WTC11 (cell line): ENCODE measurements around the gene AKT3. TPM values are rescaled to one million over a fixed set of nuclear protein-coding genes. Genes with fewer than 3 reads are reported as not detected.

ENCODE experiments used
- ATAC-seq: fragments of 200-7000 bp; cut with Tn5 transposase; 2 replicates; pipeline ENCODE4 v1.10.0; 2021; ENCODE audit warnings: mild to moderate bottlenecking, moderate library complexity
- CTCF ChIA-PET: fragments of 300-600 bp; sonication (Branson Sonifier 250); formaldehyde crosslinking; loops from one replicate; lab custom pipeline; 2021; ENCODE audit warnings: antibody characterized with exemption; lab: Charles Lee
- POLR2A ChIA-PET: fragments of 350-600 bp; sonication (Branson Sonifier 250); formaldehyde crosslinking; loops from one replicate; lab custom pipeline; 2021; ENCODE audit warnings: antibody characterized with exemption; lab: Charles Lee
- DNase-seq: peaks from one replicate; pipeline ENCODE4 v3.0.0; 2021; ENCODE audit warnings: low spot score
- H3K27ac Mint-ChIP-seq: 2 replicates; pipeline ENCODE4 v1.8.0; 2021; ENCODE audit warnings: mixed read lengths
- H3K27me3 Mint-ChIP-seq: 2 replicates; pipeline ENCODE4 v1.8.0; 2021; ENCODE audit warnings: low read depth, mild to moderate bottlenecking, moderate library complexity, mixed read lengths
- H3K36me3 Mint-ChIP-seq: 2 replicates; pipeline ENCODE4 v1.8.0; 2021; ENCODE audit warnings: mixed read lengths
- H3K4me1 Mint-ChIP-seq: 2 replicates; pipeline ENCODE4 v1.8.0; 2022; ENCODE audit warnings: mixed read lengths
- H3K4me3 Mint-ChIP-seq: 2 replicates; pipeline ENCODE4 v1.8.0; 2021; ENCODE audit warnings: mild to moderate bottlenecking, moderate library complexity, mixed read lengths
- H3K9me3 Mint-ChIP-seq: 2 replicates; pipeline ENCODE4 v1.8.0; 2021; ENCODE audit warnings: mixed read lengths
- ARID4B ChIP-seq: sonication (generic); formaldehyde crosslinking; IDR thresholded peaks from 2 replicates; pipeline ENCODE4 v1.8.0; 2023; ENCODE audit warnings: missing genetic modification reagents, mild to moderate bottlenecking, borderline replicate concordance
- ATF3 ChIP-seq: sonication (generic); formaldehyde crosslinking; conservative IDR thresholded peaks from 2 replicates; pipeline ENCODE4 v1.8.1; 2022; ENCODE audit warnings: mild to moderate bottlenecking, missing genetic modification reagents
- CREB1 ChIP-seq: sonication (generic); formaldehyde crosslinking; IDR thresholded peaks from 2 replicates; pipeline ENCODE4 v1.8.0; 2023; ENCODE audit warnings: mild to moderate bottlenecking, missing genetic modification reagents
- CREM ChIP-seq: sonication (generic); formaldehyde crosslinking; IDR thresholded peaks from 2 replicates; pipeline ENCODE4 v1.8.1; 2022; ENCODE audit warnings: mild to moderate bottlenecking, missing genetic modification reagents, moderate library complexity
- ESRRA ChIP-seq: sonication (generic); formaldehyde crosslinking; IDR thresholded peaks from 2 replicates; pipeline ENCODE4 v1.8.1; 2022; ENCODE audit warnings: mild to moderate bottlenecking, missing genetic modification reagents, borderline replicate concordance
- ETV6 ChIP-seq: sonication (generic); formaldehyde crosslinking; IDR thresholded peaks from 2 replicates; pipeline ENCODE4 v1.8.1; 2022; ENCODE audit warnings: mild to moderate bottlenecking, missing genetic modification reagents
- FOXP4 ChIP-seq: sonication (generic); formaldehyde crosslinking; IDR thresholded peaks from 2 replicates; pipeline ENCODE4 v1.8.0; 2022; ENCODE audit warnings: mild to moderate bottlenecking, missing genetic modification reagents
- GABPB1 ChIP-seq: sonication (generic); formaldehyde crosslinking; IDR thresholded peaks from 2 replicates; pipeline ENCODE4 v1.8.1; 2023; ENCODE audit warnings: mild to moderate bottlenecking, missing genetic modification reagents
- GRHL2 ChIP-seq: fragments of 250-450 bp; sonication (Bioruptor Pico); IDR thresholded peaks from 2 replicates; pipeline ENCODE4 v1.8.0; 2022; ENCODE audit warnings: mild to moderate bottlenecking, moderate library complexity; ENCODE audit not compliant: insufficient replicate concordance, severe bottlenecking
- IRF2 ChIP-seq: sonication (generic); formaldehyde crosslinking; IDR thresholded peaks from 2 replicates; pipeline ENCODE4 v1.8.0; 2022; ENCODE audit warnings: low read depth, missing genetic modification reagents, borderline replicate concordance
- JAZF1 ChIP-seq: fragments of 250-450 bp; sonication (Bioruptor Pico); IDR thresholded peaks from 2 replicates; pipeline ENCODE4 v1.9.0; 2021; ENCODE audit warnings: moderate library complexity, mild to moderate bottlenecking, inconsistent platforms
- MXD4 ChIP-seq: fragments of 250-450 bp; sonication (Bioruptor Pico); IDR thresholded peaks from 2 replicates; pipeline ENCODE4 v1.8.0; 2021; ENCODE audit warnings: mild to moderate bottlenecking, moderate library complexity, borderline replicate concordance
- NFE2L1 ChIP-seq: sonication (generic); formaldehyde crosslinking; IDR thresholded peaks from 2 replicates; pipeline ENCODE4 v1.8.1; 2023; ENCODE audit warnings: missing genetic modification reagents
- OVOL2 ChIP-seq: fragments of 250-450 bp; sonication (Bioruptor Pico); IDR thresholded peaks from 2 replicates; pipeline ENCODE4 v1.9.0; 2021; ENCODE audit warnings: mild to moderate bottlenecking, borderline replicate concordance
- PRDM15 ChIP-seq: sonication (generic); formaldehyde crosslinking; IDR thresholded peaks from 2 replicates; pipeline ENCODE4 v1.8.0; 2022; ENCODE audit warnings: missing genetic modification reagents
- RELA ChIP-seq: sonication (generic); formaldehyde crosslinking; IDR thresholded peaks from 2 replicates; pipeline ENCODE4 v1.8.1; 2022; ENCODE audit warnings: missing genetic modification reagents, mild to moderate bottlenecking, borderline replicate concordance
- RORB ChIP-seq: fragments of 250-450 bp; sonication (Bioruptor Pico); IDR thresholded peaks from 2 replicates; pipeline ENCODE4 v1.9.0; 2021; ENCODE audit warnings: mild to moderate bottlenecking
- SOX15 ChIP-seq: fragments of 250-450 bp; sonication (Bioruptor Pico); IDR thresholded peaks from 2 replicates; pipeline ENCODE4 v1.9.0; 2021; ENCODE audit warnings: mild to moderate bottlenecking
- SP1 ChIP-seq: sonication (generic); formaldehyde crosslinking; conservative IDR thresholded peaks from 2 replicates; pipeline ENCODE4 v1.8.1; 2022; ENCODE audit warnings: missing genetic modification reagents
- ZBTB21 ChIP-seq: sonication (generic); formaldehyde crosslinking; IDR thresholded peaks from 2 replicates; pipeline ENCODE4 v1.8.1; 2023; ENCODE audit warnings: mild to moderate bottlenecking, missing genetic modification reagents, borderline replicate concordance
- ZNF219 ChIP-seq: sonication (generic); formaldehyde crosslinking; IDR thresholded peaks from 2 replicates; pipeline ENCODE4 v1.8.0; 2023; ENCODE audit warnings: missing genetic modification reagents, mild to moderate bottlenecking, borderline replicate concordance
- ZNF232 ChIP-seq: sonication (generic); formaldehyde crosslinking; IDR thresholded peaks from 2 replicates; pipeline ENCODE4 v1.8.0; 2022; ENCODE audit warnings: mild to moderate bottlenecking, missing genetic modification reagents
- ZNF263 ChIP-seq: sonication (generic); formaldehyde crosslinking; IDR thresholded peaks from 2 replicates; pipeline ENCODE4 v1.8.1; 2022; ENCODE audit warnings: low read depth, mild to moderate bottlenecking, moderate library complexity, missing genetic modification reagents
- ZNF281 ChIP-seq: sonication (generic); formaldehyde crosslinking; IDR thresholded peaks from 2 replicates; pipeline ENCODE4 v1.8.0; 2023; ENCODE audit warnings: mild to moderate bottlenecking, missing genetic modification reagents
- ZNF416 ChIP-seq: fragments of 250-450 bp; sonication (Bioruptor Pico); IDR thresholded peaks from 2 replicates; pipeline ENCODE4 v1.9.0; 2021; ENCODE audit warnings: mild to moderate bottlenecking, inconsistent platforms
- total RNA-seq: library from RNA; stranded (reverse); gene quantifications from 3 replicates; pipeline ENCODE4 v1.2.3, GENCODE V29; 2021

The AKT3 gene
- total RNA-seq, 1 experiment from 2014 or later, result 38.5 TPM

GRCh38 chr1:243841507-243841906 is 8.5 kb downstream of the AKT3 start:
- H3K27me3 Mint-ChIP-seq, result no peaks in the 10 kb centered on the region
- no peak for DNase-seq
- TF ChIP-seq PRDM15 (CRISPR knock-in tag) (no peak), ZBTB21 (no peak), OVOL2 (CRISPR knock-in tag) (no peak), GRHL2 (CRISPR knock-in tag) (no peak), IRF2 (no peak), CREB1 (CRISPR knock-in tag) (no peak), ZNF416 (CRISPR knock-in tag) (no peak), SOX15 (no peak), GABPB1 (CRISPR knock-in tag) (no peak), ZNF219 (no peak), MXD4 (no peak), RORB (no peak), JAZF1 (CRISPR knock-in tag) (no peak), ESRRA (no peak), ATF3 (CRISPR knock-in tag) (no peak), SP1 (no peak), ZNF281 (CRISPR knock-in tag) (no peak), FOXP4 (CRISPR knock-in tag) (no peak), NFE2L1 (no peak)
- peaks cover 8% of the 10 kb centered on the region for H3K4me1 Mint-ChIP-seq
- H3K36me3 Mint-ChIP-seq, result peaks cover 13% of the 10 kb centered on the region
- H3K9me3 Mint-ChIP-seq, result peaks cover 10% of the 10 kb centered on the region
- ATAC-seq, result no peak
- no peak overlapping the region for H3K27ac Mint-ChIP-seq
- no peak overlapping the region for H3K4me3 Mint-ChIP-seq
- POLR2A ChIA-PET, result no interaction called here
- CTCF ChIA-PET, result no interaction called here

GRCh38 chr1:243837907-243838535 is 12.0 kb downstream of the AKT3 start:
- CTCF ChIA-PET, result no interaction called here
- TF ChIP-seq MXD4, result no peak
- no peak for TF ChIP-seq ARID4B (CRISPR knock-in tag)
- no peak for TF ChIP-seq ZNF232 (CRISPR knock-in tag)
- TF ChIP-seq OVOL2 (CRISPR knock-in tag), result no peak
- TF ChIP-seq ZNF263 (CRISPR knock-in tag), result no peak
- TF ChIP-seq ZNF219, result no peak
- TF ChIP-seq ETV6, result no peak
- no peak for TF ChIP-seq RELA (CRISPR knock-in tag)
- no peak for TF ChIP-seq CREM (CRISPR knock-in tag)

More at GRCh38 chr1:243837907-243838535, 12.0 kb downstream of the AKT3 start:
- Mint-ChIP-seq H3K27me3 (no peaks in the 10 kb centered on the region), H3K27ac (no peak overlapping the region; the same call in 1 of the 2 replicates), H3K9me3 (peaks cover 31% of the 10 kb centered on the region), H3K4me1 (peaks cover 6% of the 10 kb centered on the region), H3K4me3 (no peak overlapping the region), H3K36me3 (peaks cover 35% of the 10 kb centered on the region)
- no peak for ATAC-seq
- POLR2A ChIA-PET, result no interaction called here
- no peak for DNase-seq
